Endothelial cell of umbilical vein (primary cell): Measurements from ENCODE around the gene ADSS1.

Source experiments
- CTCF ChIP-seq, 2 donors: IDR thresholded peaks; 1 replicate in 1 of 2; 2 replicates in 1 of 2; pipeline ENCODE4 v1.5.1; 2011; ENCODE audit warnings: low read length in 2 of 2, mild to moderate bottlenecking in 2 of 2, moderate library complexity in 2 of 2, control low read depth in 1 of 2, inconsistent platforms in 1 of 2, low read depth in 1 of 2; ENCODE audit not compliant: insufficient read depth in 1 of 2; ENCODE audit errors: extremely low read depth in 1 of 2
- EZH2 ChIP-seq: IDR thresholded peaks from 2 replicates; pipeline ENCODE4 v1.6.1; 2012; ENCODE audit warnings: borderline replicate concordance, low read depth, mild to moderate bottlenecking, moderate library complexity, low read length, inconsistent platforms; ENCODE audit not compliant: severe bottlenecking
- POLR2A ChIP-seq: IDR thresholded peaks from 2 replicates; pipeline ENCODE4 v1.6.1; 2012; ENCODE audit warnings: low read depth, mild to moderate bottlenecking, control low read depth, low read length

GRCh38 chr14:104706733-104707607, 17.1 kb upstream of the ADSS1 start:
- TF ChIP-seq POLR2A, result no peak
- no peak for TF ChIP-seq CTCF (IDR thresholded peaks at IDR 0.05; ENCODE audit: extremely low read depth in 1 of 2, insufficient read depth in 1 of 2, low read depth in 1 of 2, low read length in 2 of 2)
- no peak for TF ChIP-seq EZH2
